PC-3 (cell line): ENCODE results near the gene EFCAB6.

Source experiments
- CTCF ChIP-seq: fragments of 300-600 bp; sonication (generic); conservative IDR thresholded peaks from 2 replicates; pipeline ENCODE4 v1.5.1; 2017; ENCODE audit warnings: antibody characterized with exemption, low read depth, mild to moderate bottlenecking, low read length
- EZH2 ChIP-seq: fragments of 300-600 bp; sonication (generic); IDR thresholded peaks from one replicate; pipeline ENCODE4 v1.6.1; 2017; ENCODE audit warnings: antibody characterized with exemption, mild to moderate bottlenecking, low read length; ENCODE audit not compliant: unreplicated experiment

DNA sequence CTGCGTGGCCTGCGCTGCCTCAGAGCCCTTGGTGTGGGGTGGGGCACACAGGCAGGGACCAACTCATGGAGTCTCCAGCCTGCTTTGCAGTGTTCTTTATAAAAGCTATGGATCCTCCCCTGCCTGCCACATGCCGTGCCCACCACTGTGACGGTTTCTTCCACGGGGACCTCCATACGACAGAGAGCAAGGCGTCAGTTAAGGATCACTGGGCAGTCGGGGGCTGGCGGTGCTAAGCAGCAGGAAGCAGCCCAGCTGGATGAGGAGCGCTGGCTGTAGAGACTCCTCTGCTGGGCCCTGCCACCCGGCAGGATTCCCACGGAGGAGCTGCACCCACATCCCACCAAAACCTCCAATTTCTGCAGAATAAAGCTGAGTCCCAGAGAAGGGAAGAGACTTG is 23.1 kb upstream of the EFCAB6 start:
- TF ChIP-seq CTCF (no peak), EZH2 (no peak)
